Measurements from ENCODE around the gene SLC7A1.

DNA sequence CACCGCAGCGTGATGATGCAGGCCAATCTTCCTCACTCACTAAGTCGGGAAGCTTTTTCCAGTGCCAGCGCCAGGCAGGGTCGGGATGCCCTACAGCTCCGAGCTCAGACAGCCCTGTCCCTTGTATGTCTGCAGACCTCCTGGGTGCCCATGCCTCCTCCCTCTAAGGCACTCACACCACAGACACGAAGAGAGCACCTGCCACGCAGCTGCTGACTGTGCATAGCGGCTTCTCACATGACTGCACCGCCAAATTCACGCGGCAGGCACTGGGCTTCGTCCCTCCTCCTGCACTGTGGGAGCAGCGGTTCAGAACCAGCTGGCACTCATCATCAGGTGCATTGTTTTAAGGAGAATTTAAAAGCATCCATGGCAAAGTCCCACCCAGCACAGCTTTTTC, 88.1 kb downstream of the SLC7A1 start:
- TF ChIP-seq, protein P1, sequence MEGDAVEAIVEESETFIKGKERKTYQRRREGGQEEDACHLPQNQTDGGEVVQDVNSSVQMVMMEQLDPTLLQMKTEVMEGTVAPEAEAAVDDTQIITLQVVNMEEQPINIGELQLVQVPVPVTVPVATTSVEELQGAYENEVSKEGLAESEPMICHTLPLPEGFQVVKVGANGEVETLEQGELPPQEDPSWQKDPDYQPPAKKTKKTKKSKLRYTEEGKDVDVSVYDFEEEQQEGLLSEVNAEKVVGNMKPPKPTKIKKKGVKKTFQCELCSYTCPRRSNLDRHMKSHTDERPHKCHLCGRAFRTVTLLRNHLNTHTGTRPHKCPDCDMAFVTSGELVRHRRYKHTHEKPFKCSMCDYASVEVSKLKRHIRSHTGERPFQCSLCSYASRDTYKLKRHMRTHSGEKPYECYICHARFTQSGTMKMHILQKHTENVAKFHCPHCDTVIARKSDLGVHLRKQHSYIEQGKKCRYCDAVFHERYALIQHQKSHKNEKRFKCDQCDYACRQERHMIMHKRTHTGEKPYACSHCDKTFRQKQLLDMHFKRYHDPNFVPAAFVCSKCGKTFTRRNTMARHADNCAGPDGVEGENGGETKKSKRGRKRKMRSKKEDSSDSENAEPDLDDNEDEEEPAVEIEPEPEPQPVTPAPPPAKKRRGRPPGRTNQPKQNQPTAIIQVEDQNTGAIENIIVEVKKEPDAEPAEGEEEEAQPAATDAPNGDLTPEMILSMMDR (IDR thresholded peaks at IDR 0.05): no peak
- TF ChIP-seq POLR2A (IDR thresholded peaks at IDR 0.05): no peak
